SK-N-SH (cell line): ENCODE data around the gene LRMDA. TPM values are rescaled to one million over a fixed set of nuclear protein-coding genes. Genes with fewer than 3 reads are reported as not detected.

Source experiments
- CTCF ChIA-PET: fragments of 300-600, 350-600 bp; formaldehyde crosslinking; extraction: SDS; loops from one replicate; lab custom pipeline; 2021; lab: Yijun Ruan, JAX
- POLR2A ChIA-PET: fragments of 350-600 bp; sonication (Branson Sonifier 250); formaldehyde crosslinking; extraction: SDS; loops from one replicate; lab custom pipeline; 2020; ENCODE audit warnings: antibody characterized with exemption, inconsistent platforms; lab: Yijun Ruan, JAX
- DNase-seq: peaks from one replicate; pipeline ENCODE4 v3.0.0; 2012
- H2AFZ ChIP-seq: fragments of 200-600 bp; sonication (generic); 2 replicates; pipeline ENCODE4 v1.8.1; 2016; ENCODE audit warnings: antibody characterized with exemption, mild to moderate bottlenecking, low read depth
- H3F3A ChIP-seq: fragments of 200-600 bp; sonication (generic); replicated peaks from 2 replicates; pipeline ENCODE3; 2016; ENCODE audit warnings: antibody characterized with exemption, mild to moderate bottlenecking; ENCODE audit not compliant: insufficient read depth
- H3K27ac ChIP-seq, 2 experiments: fragments of 200-500 bp in 1 of 2; fragments of 200-600 bp in 1 of 2; sonication (Bioruptor generic) in 1 of 2; sonication (generic), shearing (Covaris generic) in 1 of 2; 2 replicates each; pipeline versions ENCODE4 v1.5.1 to v1.6.1; 2014 to 2016; ENCODE audit warnings: low read depth in 2 of 2, inconsistent platforms in 1 of 2, low read length in 1 of 2, mild to moderate bottlenecking in 1 of 2, mixed read lengths in 1 of 2
- H3K27me3 ChIP-seq: fragments of 200-600 bp; sonication (generic), shearing (Covaris generic); 2 replicates; pipeline ENCODE4 v1.6.1; 2016; ENCODE audit warnings: mixed run types; ENCODE audit not compliant: insufficient read depth
- H3K36me3 ChIP-seq, 2 experiments: fragments of 200-500 bp in 1 of 2; fragments of 200-600 bp in 1 of 2; sonication (Bioruptor generic) in 1 of 2; sonication (generic) in 1 of 2; replicated peaks in 1 of 2; 2 replicates each; pipeline versions ENCODE3 to v1.5.1; 2014 to 2016; ENCODE audit warnings: low read length in 1 of 2, mild to moderate bottlenecking in 1 of 2; ENCODE audit not compliant: insufficient read depth in 2 of 2, control insufficient read depth in 1 of 2
- H3K4me1 ChIP-seq, 2 experiments: fragments of 200-500 bp in 1 of 2; fragments of 200-600 bp in 1 of 2; sonication (Bioruptor generic) in 1 of 2; sonication (generic), shearing (Covaris generic) in 1 of 2; 2 replicates each; pipeline versions ENCODE4 v1.5.1 to v1.6.1; 2014 to 2016; ENCODE audit warnings: low read depth in 1 of 2, low read length in 1 of 2, mixed run types in 1 of 2; ENCODE audit not compliant: insufficient read depth in 2 of 2, control insufficient read depth in 1 of 2
- H3K4me2 ChIP-seq: fragments of 200-600 bp; sonication (generic), shearing (Covaris generic); 2 replicates; pipeline ENCODE4 v1.6.1; 2017; ENCODE audit warnings: mixed run types
- H3K4me3 ChIP-seq, 2 experiments: fragments of 200-500 bp in 1 of 2; fragments of 200-600 bp in 1 of 2; sonication (Bioruptor generic) in 1 of 2; sonication (generic), shearing (Covaris generic) in 1 of 2; 2 replicates each; pipeline versions ENCODE4 v1.5.1 to v1.8.1; 2014 to 2016; ENCODE audit warnings: low read depth in 2 of 2, inconsistent platforms in 1 of 2, low read length in 1 of 2, mild to moderate bottlenecking in 1 of 2, mixed read lengths in 1 of 2, moderate library complexity in 1 of 2
- H3K79me2 ChIP-seq: fragments of 200-600 bp; sonication (generic); 2 replicates; pipeline ENCODE4 v1.8.1; 2017; ENCODE audit warnings: mild to moderate bottlenecking; ENCODE audit not compliant: insufficient read depth
- H3K9ac ChIP-seq: fragments of 200-600 bp; sonication (generic); 2 replicates; pipeline ENCODE4 v1.6.1; 2017; ENCODE audit warnings: mixed run types
- H3K9me2 ChIP-seq: fragments of 200-600 bp; sonication (generic); 2 replicates; pipeline ENCODE4 v1.6.1; 2017; ENCODE audit warnings: mixed run types
- H3K9me3 ChIP-seq: fragments of 200-600 bp; sonication (generic); 2 replicates; pipeline ENCODE4 v1.6.1; 2017; ENCODE audit warnings: mixed run types, mild to moderate bottlenecking, moderate library complexity
- H4K20me1 ChIP-seq: fragments of 200-600 bp; sonication (generic); 2 replicates; pipeline ENCODE4 v1.6.1; 2017; ENCODE audit warnings: mild to moderate bottlenecking, mixed run types; ENCODE audit not compliant: insufficient read depth
- CHD2 ChIP-seq: fragments of 150-350 bp; IDR thresholded peaks from 2 replicates; pipeline ENCODE4 v1.6.1; 2018; ENCODE audit warnings: low read length; ENCODE audit not compliant: partially characterized antibody
- CTCF ChIP-seq: fragments of 200-600 bp; sonication (generic); IDR thresholded peaks from 2 replicates; pipeline ENCODE4 v1.6.1; 2017; ENCODE audit warnings: antibody characterized with exemption, mild to moderate bottlenecking, moderate library complexity
- ELF1 ChIP-seq: IDR thresholded peaks from 2 replicates; pipeline ENCODE4 v1.4.0; 2012
- EP300 ChIP-seq, 2 experiments: IDR thresholded peaks; 2 replicates each; pipeline versions ENCODE4 v1.4.0 to v1.6.1; 2012; ENCODE audit warnings: borderline replicate concordance in 1 of 2, low read depth in 1 of 2, low read length in 1 of 2
- FOSL2 ChIP-seq: IDR thresholded peaks from 2 replicates; pipeline ENCODE4 v1.4.0; 2012; ENCODE audit warnings: low read depth, mild to moderate bottlenecking, moderate library complexity, borderline replicate concordance
- FOXJ3 ChIP-seq: sonication (generic); formaldehyde crosslinking; IDR thresholded peaks from 2 replicates; pipeline ENCODE4 v1.5.1; 2020; ENCODE audit warnings: mild to moderate bottlenecking, missing genetic modification reagents
- FOXM1 ChIP-seq: IDR thresholded peaks from 2 replicates; pipeline ENCODE4 v1.4.0; 2012; ENCODE audit warnings: low read depth, mild to moderate bottlenecking
- GATA2 ChIP-seq: sonication (generic); formaldehyde crosslinking; IDR thresholded peaks from 2 replicates; pipeline ENCODE4 v1.5.0; 2020; ENCODE audit warnings: mild to moderate bottlenecking, missing genetic modification reagents
- JUND ChIP-seq: IDR thresholded peaks from 2 replicates; pipeline ENCODE4 v1.4.0; 2012
- MXI1 ChIP-seq: IDR thresholded peaks from 2 replicates; pipeline ENCODE4 v1.6.1; 2012; ENCODE audit warnings: mild to moderate bottlenecking, low read depth, low read length, improper control_type of control experiment
- NFIC ChIP-seq: IDR thresholded peaks from 2 replicates; pipeline ENCODE4 v1.4.0; 2012; ENCODE audit warnings: borderline replicate concordance
- PBX3 ChIP-seq: IDR thresholded peaks from 2 replicates; pipeline ENCODE4; 2012
- POLR2AphosphoS5 ChIP-seq: IDR thresholded peaks from 2 replicates; pipeline ENCODE4 v1.6.1; 2012; ENCODE audit warnings: low read depth, low read length
- RAD21 ChIP-seq: IDR thresholded peaks from 2 replicates; pipeline ENCODE4 v1.6.1; 2012; ENCODE audit warnings: mild to moderate bottlenecking, low read length
- RCOR1 ChIP-seq: fragments of 150-350 bp; IDR thresholded peaks from 2 replicates; pipeline ENCODE4 v1.6.1; 2017; ENCODE audit warnings: antibody characterized with exemption, low read length
- SIN3A ChIP-seq: IDR thresholded peaks from 2 replicates; pipeline ENCODE4 v1.6.1; 2012; ENCODE audit warnings: low read depth, mild to moderate bottlenecking, low read length, moderate library complexity, borderline replicate concordance
- TCF12 ChIP-seq: IDR thresholded peaks from 2 replicates; pipeline ENCODE4 v1.4.0; 2012
- TEAD4 ChIP-seq: IDR thresholded peaks from 2 replicates; pipeline ENCODE4 v1.4.0; 2012; ENCODE audit warnings: mild to moderate bottlenecking, borderline replicate concordance; ENCODE audit not compliant: insufficient read depth
- USF1 ChIP-seq: IDR thresholded peaks from 2 replicates; pipeline ENCODE4 v1.4.0; 2012; ENCODE audit warnings: low read depth, borderline replicate concordance
- YY1 ChIP-seq: IDR thresholded peaks from 2 replicates; pipeline ENCODE4 v1.4.0; 2012; ENCODE audit warnings: low read depth, mild to moderate bottlenecking
- WGBS: methylation state at CpG from one replicate; pipeline ENCODE4 v1.1.6; 2017; ENCODE audit warnings: low lambda C conversion rate; 5-methylcytosine and 5-hydroxymethylcytosine counted together
- polyA plus RNA-seq, 3 experiments: library from polyadenylated mRNA; depleted of rRNA; stranded (reverse); fragments of >200 nt; gene quantifications; 2 replicates each; pipeline ENCODE4 v1.2.3, GENCODE V29; 2012

Gene LRMDA
- polyA plus RNA-seq, 1 of the 3 experiments (the other 2 are of a cell fraction) = 0.95 TPM

GRCh38 chr10:76023007-76023406, 591.6 kb downstream of the LRMDA start:
- H3K27ac ChIP-seq = peak overlapping the region in 1 of 2 experiments; percentile 48; a peak in 1 of 4 replicates
- no peaks in the 10 kb centered on the region for H3K36me3 ChIP-seq
- H3K4me3 ChIP-seq = no peak overlapping the region
- POLR2A ChIA-PET = interaction anchor here (0.6 kb wide), 1 partner anchor 379 kb away, joined by 4 read pairs; no protein-coding TSS in a partner anchor
- no peak overlapping the region for H3K4me2 ChIP-seq
- no peaks in the 10 kb centered on the region for H3K27me3 ChIP-seq
- H3K9me3 ChIP-seq = no peaks in the 10 kb centered on the region
- no peaks in the 10 kb centered on the region for H3K79me2 ChIP-seq
- no peaks in the 10 kb centered on the region for H4K20me1 ChIP-seq
- peak; percentile 66 for DNase-seq
- peaks cover 0 to 10% of the 10 kb centered on the region in 2 experiments; a peak in 2 of 4 replicates for H3K4me1 ChIP-seq
- H3F3A ChIP-seq = no peaks in the 10 kb centered on the region
- 27% methylated on average over 7 of the region's 7 CpGs for WGBS
- H2AFZ ChIP-seq = no peak overlapping the region
- no peak overlapping the region for H3K9ac ChIP-seq
- H3K9me2 ChIP-seq = no peaks in the 10 kb centered on the region
- CTCF ChIA-PET = interaction anchor here (0.7 to 6.1 kb wide), 4 partner anchors 10 to 14 kb away, joined by 3 to 32 read pairs (median 3); no protein-coding TSS in a partner anchor
- TF ChIP-seq RCOR1 (0 out of 2 replicates have a peak, but pooled peaks have one; percentile 23), MXI1 (no peak), FOSL2 (no peak), SIN3A (no peak), USF1 (no peak), CHD2 (peak; percentile 52), PBX3 (peak; percentile 68), NFIC (no peak), TEAD4 (peak; percentile 30; the same call in 1 of the 2 replicates), FOXJ3 (peak; percentile 45; the same call in 1 of the 2 replicates), RAD21 (peak; percentile 8; the same call in 1 of the 2 replicates), YY1 (no peak), EP300 (IDR thresholded peaks at IDR 0.05; ENCODE audit: borderline replicate concordance in 1 of 2, low read depth in 1 of 2, low read length in 1 of 2) (peak in 1 of 2 experiments; percentile 88; a peak in 2 of 4 replicates), GATA2 (CRISPR knock-in tag) (peak; percentile 84), JUND (no peak), ELF1 (no peak), FOXM1 (no peak), POLR2AphosphoS5 (peak; percentile 39; the same call in 1 of the 2 replicates), TCF12 (peak; percentile 52), CTCF (no peak)
